Activated CD4-positive, CD25-positive, alpha-beta regulatory T cell treated with anti-CD3 and anti-CD28 coated beads, Interleukin-2, amount 50 U/mL, for 72 hours (primary cell): Measurements from ENCODE around the gene CHCHD5.
"Not testable (repeated sequence)": the region's sequence is repeated elsewhere in the genome, so short reads cannot be mapped to it uniquely, and the experiment has no call there.

Experiments used
- DNase-seq: peaks from one replicate; pipeline ENCODE4 v3.0.0; 2021

The CHCHD5 gene

GRCh38 chr2:112584134-112584890, at the start of gene CHCHD5:
CHCHD5 (plus strand) TSS chr2:112584609; CDS start chr2:112584648, 39 bp downstream.
- peak; percentile 87 for DNase-seq

- no peak for DNase-seq
Measured at GRCh38 chr2:112534826-112535225, 49.6 kb upstream of the CHCHD5 start.

- not testable (repeated sequence) for DNase-seq
Measured at GRCh38 chr2:112536665-112537064, 47.7 kb upstream of the CHCHD5 start.

- no peak for DNase-seq
Measured at GRCh38 chr2:112539306-112539705, 45.1 kb upstream of the CHCHD5 start.

- no peak for DNase-seq
Measured at GRCh38 chr2:112540906-112541305, 43.5 kb upstream of the CHCHD5 start.

- DNase-seq, result peak; percentile 76
Measured at GRCh38 chr2:112541315-112542122, 42.9 kb upstream of the CHCHD5 start.

GRCh38 chr2:112542123-112542983, 42.1 kb upstream of the CHCHD5 start, which contains the start of gene POLR1B:
POLR1B (plus strand) TSS chr2:112542465; CDS start chr2:112542495, 30 bp downstream.
- peak; percentile 79 for DNase-seq

GRCh38 chr2:112542984-112543661, 41.3 kb upstream of the CHCHD5 start:
- DNase-seq, result no peak

GRCh38 chr2:112547333-112547732, 37.1 kb upstream of the CHCHD5 start:
- DNase-seq, result no peak

- no peak for DNase-seq
Measured at GRCh38 chr2:112548980-112549379, 35.4 kb upstream of the CHCHD5 start.

GRCh38 chr2:112566104-112566503, 18.3 kb upstream of the CHCHD5 start:
- no peak for DNase-seq

- not testable (repeated sequence) for DNase-seq
Measured at GRCh38 chr2:112566508-112566907, 17.9 kb upstream of the CHCHD5 start.

- DNase-seq, result no peak
Measured at GRCh38 chr2:112572005-112572404, 12.4 kb upstream of the CHCHD5 start.

GRCh38 chr2:112577756-112578155, 6.7 kb upstream of the CHCHD5 start:
- no peak for DNase-seq

GRCh38 chr2:112579241-112579640, 5.2 kb upstream of the CHCHD5 start:
- no peak for DNase-seq

GRCh38 chr2:112580084-112580483, 4.3 kb upstream of the CHCHD5 start:
- DNase-seq, result no peak

- no peak for DNase-seq
Measured at GRCh38 chr2:112582314-112582746, 2.1 kb upstream of the CHCHD5 start.

- DNase-seq, result no peak
Measured at GRCh38 chr2:112583497-112584133, 794 bp upstream of the CHCHD5 start.

GRCh38 chr2:112584891-112585250, 462 bp downstream of the CHCHD5 start:
- DNase-seq, result no peak

- no peak for DNase-seq
Measured at GRCh38 chr2:112585400-112585799, 991 bp downstream of the CHCHD5 start.

GRCh38 chr2:112585873-112586464, 1.6 kb downstream of the CHCHD5 start:
- DNase-seq, result no peak
